Vagina (tissue), 2 donors: Measurements from ENCODE around the gene UBE2E2.

Experiments
- POLR2A ChIP-seq, 2 donors: fragments of 450-650 bp; IDR thresholded peaks; one replicate each; pipeline ENCODE4 v1.6.1; 2017; ENCODE audit warnings: antibody characterized with exemption in 2 of 2, mild to moderate bottlenecking in 2 of 2, moderate library complexity in 2 of 2
- POLR2AphosphoS5 ChIP-seq, 2 donors: sonication (generic); formaldehyde crosslinking; IDR thresholded peaks; one replicate each; pipeline ENCODE4 v1.9.0; 2017; ENCODE audit warnings: antibody characterized with exemption in 2 of 2, mild to moderate bottlenecking in 2 of 2, low read depth in 1 of 2; ENCODE audit not compliant: insufficient read depth in 1 of 2
- TF ChIP-seq, protein P1 (sequence below), 3 experiments: fragments of 450-650 bp in 2 of 3; fragments of 200-600 bp in 1 of 3; sonication (generic) in 1 of 3; IDR thresholded peaks; one replicate each; pipeline ENCODE4 v1.5.1; 2017 to 2019; ENCODE audit warnings: antibody characterized with exemption in 3 of 3, mild to moderate bottlenecking in 2 of 3, moderate library complexity in 2 of 3

DNA sequence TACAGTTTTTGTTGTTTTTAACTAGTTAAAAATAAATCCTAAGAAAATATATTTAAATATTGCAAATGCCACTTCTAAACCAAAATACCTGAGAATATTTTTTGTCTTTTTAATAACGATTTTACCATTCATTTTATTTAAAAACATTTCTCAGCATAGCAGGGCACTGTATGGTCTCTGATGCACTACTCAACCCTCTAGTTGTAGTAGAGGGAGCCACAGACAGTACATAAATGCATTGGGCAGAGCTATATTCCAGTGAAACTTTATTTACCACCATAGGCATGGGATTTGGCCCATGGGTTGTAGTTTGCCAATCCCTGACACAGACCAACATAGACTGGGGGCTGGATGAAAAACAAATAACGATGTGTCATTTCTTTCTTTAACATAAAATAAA is 388.2 kb downstream of the UBE2E2 start:
- TF ChIP-seq, protein P1, sequence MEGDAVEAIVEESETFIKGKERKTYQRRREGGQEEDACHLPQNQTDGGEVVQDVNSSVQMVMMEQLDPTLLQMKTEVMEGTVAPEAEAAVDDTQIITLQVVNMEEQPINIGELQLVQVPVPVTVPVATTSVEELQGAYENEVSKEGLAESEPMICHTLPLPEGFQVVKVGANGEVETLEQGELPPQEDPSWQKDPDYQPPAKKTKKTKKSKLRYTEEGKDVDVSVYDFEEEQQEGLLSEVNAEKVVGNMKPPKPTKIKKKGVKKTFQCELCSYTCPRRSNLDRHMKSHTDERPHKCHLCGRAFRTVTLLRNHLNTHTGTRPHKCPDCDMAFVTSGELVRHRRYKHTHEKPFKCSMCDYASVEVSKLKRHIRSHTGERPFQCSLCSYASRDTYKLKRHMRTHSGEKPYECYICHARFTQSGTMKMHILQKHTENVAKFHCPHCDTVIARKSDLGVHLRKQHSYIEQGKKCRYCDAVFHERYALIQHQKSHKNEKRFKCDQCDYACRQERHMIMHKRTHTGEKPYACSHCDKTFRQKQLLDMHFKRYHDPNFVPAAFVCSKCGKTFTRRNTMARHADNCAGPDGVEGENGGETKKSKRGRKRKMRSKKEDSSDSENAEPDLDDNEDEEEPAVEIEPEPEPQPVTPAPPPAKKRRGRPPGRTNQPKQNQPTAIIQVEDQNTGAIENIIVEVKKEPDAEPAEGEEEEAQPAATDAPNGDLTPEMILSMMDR (IDR thresholded peaks at IDR 0.05): no peak
- TF ChIP-seq POLR2A (IDR thresholded peaks at IDR 0.05): no peak
- TF ChIP-seq POLR2AphosphoS5 (IDR thresholded peaks at IDR 0.05; ENCODE audit: insufficient read depth in 1 of 2, low read depth in 1 of 2): no peak
